Naive thymus-derived CD4-positive, alpha-beta T cell (primary cell): ENCODE measurements around the gene ARHGEF26. TPM values are rescaled to one million over a fixed set of nuclear protein-coding genes. Genes with fewer than 3 reads are reported as not detected.

Source experiments
- ATAC-seq: fragments of 150-1000 bp; cut with Tn5 transposase; 2 replicates; pipeline ENCODE4 v1.10.0; 2021; ENCODE audit warnings: mild to moderate bottlenecking, moderate library complexity
- CTCF ChIA-PET: fragments of 350-600 bp; sonication (Branson Sonifier 250); formaldehyde crosslinking; loops from one replicate; lab custom pipeline; 2021; ENCODE audit warnings: antibody characterized with exemption; lab: Charles Lee
- POLR2A ChIA-PET: fragments of 350-600 bp; sonication (Branson Sonifier 250); formaldehyde crosslinking; loops from one replicate; lab custom pipeline; 2021; ENCODE audit warnings: antibody characterized with exemption, inconsistent platforms; lab: Charles Lee
- DNase-seq, 9 donors: peaks; one replicate each; pipeline versions ENCODE4 v3.0.0 to v3.0.0-alpha.2; 2020 to 2022; ENCODE audit warnings: mixed read lengths in 1 of 9
- H3K27ac ChIP-seq: one replicate; pipeline ENCODE4 v1.7.0; 2013; ENCODE audit warnings: mild to moderate bottlenecking, low read depth, low read length, moderate library complexity
- H3K27me3 ChIP-seq, 2 donors: one replicate each; pipeline ENCODE4 v1.7.0; 2013; ENCODE audit warnings: low read length in 2 of 2, mild to moderate bottlenecking in 2 of 2, moderate library complexity in 2 of 2; ENCODE audit not compliant: control insufficient read depth in 2 of 2, insufficient read depth in 2 of 2
- H3K36me3 ChIP-seq, 3 experiments: 1 replicate in 2 of 3; 2 replicates in 1 of 3; pipeline ENCODE4 v1.7.0; 2013; ENCODE audit warnings: low read length in 3 of 3, mild to moderate bottlenecking in 3 of 3, moderate library complexity in 1 of 3; ENCODE audit not compliant: insufficient read depth in 3 of 3, control insufficient read depth in 2 of 3
- H3K4me1 ChIP-seq, 2 donors: one replicate each; pipeline ENCODE4 v1.7.0; 2013; ENCODE audit warnings: low read length in 2 of 2, mild to moderate bottlenecking in 2 of 2, moderate library complexity in 1 of 2; ENCODE audit not compliant: control insufficient read depth in 2 of 2, insufficient read depth in 2 of 2
- H3K4me3 ChIP-seq: 2 replicates; pipeline ENCODE4 v1.7.0; 2013; ENCODE audit warnings: mild to moderate bottlenecking, low read length
- H3K9me3 ChIP-seq, 3 experiments: 1 replicate in 2 of 3; 2 replicates in 1 of 3; pipeline ENCODE4 v1.7.0; 2013; ENCODE audit warnings: low read length in 3 of 3; ENCODE audit not compliant: control insufficient read depth in 2 of 3
- H3K27ac Mint-ChIP-seq, 9 donors: one replicate each; pipeline ENCODE4 v1.8.0; 2020 to 2022; ENCODE audit warnings: mixed read lengths in 9 of 9, mild to moderate bottlenecking in 8 of 9, moderate library complexity in 5 of 9, inconsistent platforms in 2 of 9
- H3K27me3 Mint-ChIP-seq, 5 donors: one replicate each; pipeline ENCODE4 v1.8.0; 2021 to 2022; ENCODE audit warnings: mixed read lengths in 5 of 5, mild to moderate bottlenecking in 1 of 5
- H3K36me3 Mint-ChIP-seq, 5 donors: one replicate each; pipeline ENCODE4 v1.8.0; 2020 to 2022; ENCODE audit warnings: mixed read lengths in 5 of 5, mild to moderate bottlenecking in 3 of 5, inconsistent platforms in 1 of 5
- H3K4me1 Mint-ChIP-seq, 7 donors: one replicate each; pipeline ENCODE4 v1.8.0; 2020 to 2022; ENCODE audit warnings: mixed read lengths in 7 of 7, mild to moderate bottlenecking in 3 of 7, inconsistent platforms in 1 of 7
- H3K4me3 Mint-ChIP-seq, 10 donors: one replicate each; pipeline ENCODE4 v1.8.0; 2020 to 2022; ENCODE audit warnings: mild to moderate bottlenecking in 10 of 10, mixed read lengths in 10 of 10, moderate library complexity in 6 of 10, inconsistent platforms in 2 of 10
- H3K9me3 Mint-ChIP-seq, 11 donors: one replicate each; pipeline ENCODE4 v1.8.0; 2020 to 2022; ENCODE audit warnings: mixed read lengths in 11 of 11, mild to moderate bottlenecking in 4 of 11, inconsistent platforms in 1 of 11, moderate library complexity in 1 of 11
- intact Hi-C, 2 donors: fragments of 100-400 bp; cut with micrococcal nuclease; formaldehyde crosslinking; loops; one replicate each; pipeline ENCODE4 v1.15.1; 2023
- polyA plus RNA-seq, 2 donors: library from polyadenylated mRNA; unstranded; fragments of 300-500 nt; fragmentation: Illumina TruSeq; gene quantifications; one replicate each; pipeline ENCODE4 v1.2.3, GENCODE V29; 2021
- total RNA-seq, 6 experiments: library from RNA in 5 of 6; stranded (reverse) in 5 of 6; gene quantifications; 1 replicate in 5 of 6; 2 replicates in 1 of 6; pipeline ENCODE4 v1.2.3 and lab custom pipeline; 2021 to 2026

The ARHGEF26 gene
- total and polyA plus RNA-seq, 7 experiments from 2014 or later, result 0.08 to 0.35 (median 0.12) TPM; not detected in 3

DNA sequence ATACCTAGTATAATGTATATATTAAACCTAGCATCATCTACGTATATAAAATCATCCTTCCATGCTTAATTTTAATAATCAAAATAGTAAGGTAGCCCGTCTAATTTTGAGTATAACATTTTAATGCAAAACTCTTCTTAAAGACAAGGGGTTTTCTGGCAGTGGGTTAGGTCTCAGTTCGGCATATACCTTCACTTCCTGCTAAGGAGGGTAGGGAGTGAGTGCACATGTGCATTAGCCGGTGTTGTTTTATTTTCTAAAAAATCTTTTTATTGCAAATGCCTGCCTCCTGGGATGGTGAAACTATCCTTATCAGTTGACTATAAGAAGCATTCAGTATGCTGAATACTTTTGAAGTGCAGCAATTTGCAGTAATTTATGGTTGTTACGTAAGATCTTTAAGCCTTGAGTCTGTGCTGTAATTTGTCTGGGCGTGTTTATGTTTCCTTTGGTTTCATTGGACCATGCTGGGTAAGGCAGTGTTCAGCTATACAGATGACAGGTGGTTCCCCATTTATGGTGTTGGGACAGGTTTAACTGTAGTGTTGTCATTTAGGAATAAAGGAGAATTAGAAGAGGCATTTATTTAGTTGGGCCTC lies 11.7 kb downstream of the ARHGEF26 start:
- peaks cover 12 to 25% (median 13%) of the 10 kb centered on the region in 5 donors for H3K27me3 Mint-ChIP-seq
- DNase-seq (no peak), ATAC-seq (peak; percentile 29)
- no peak overlapping the region for H3K27ac Mint-ChIP-seq
- no peak overlapping the region for H3K27ac ChIP-seq
- H3K4me1 Mint-ChIP-seq, result no peaks in the 10 kb centered on the region
- H3K36me3 ChIP-seq, result no peaks in the 10 kb centered on the region
- no peaks in the 10 kb centered on the region for H3K9me3 Mint-ChIP-seq
- no peaks in the 10 kb centered on the region for H3K27me3 ChIP-seq
- no peaks in the 10 kb centered on the region for H3K9me3 ChIP-seq
- ChIA-PET POLR2A (no interaction called here), CTCF (no interaction called here)
- intact Hi-C loops, result no loop called here
- H3K4me3 Mint-ChIP-seq, result peak overlapping the region in 4 of 10 donors; percentile 1 to 48 (median 6)
- no peak overlapping the region for H3K4me3 ChIP-seq
- H3K4me1 ChIP-seq, result no peaks in the 10 kb centered on the region
- H3K36me3 Mint-ChIP-seq, result no peaks in the 10 kb centered on the region

DNA sequence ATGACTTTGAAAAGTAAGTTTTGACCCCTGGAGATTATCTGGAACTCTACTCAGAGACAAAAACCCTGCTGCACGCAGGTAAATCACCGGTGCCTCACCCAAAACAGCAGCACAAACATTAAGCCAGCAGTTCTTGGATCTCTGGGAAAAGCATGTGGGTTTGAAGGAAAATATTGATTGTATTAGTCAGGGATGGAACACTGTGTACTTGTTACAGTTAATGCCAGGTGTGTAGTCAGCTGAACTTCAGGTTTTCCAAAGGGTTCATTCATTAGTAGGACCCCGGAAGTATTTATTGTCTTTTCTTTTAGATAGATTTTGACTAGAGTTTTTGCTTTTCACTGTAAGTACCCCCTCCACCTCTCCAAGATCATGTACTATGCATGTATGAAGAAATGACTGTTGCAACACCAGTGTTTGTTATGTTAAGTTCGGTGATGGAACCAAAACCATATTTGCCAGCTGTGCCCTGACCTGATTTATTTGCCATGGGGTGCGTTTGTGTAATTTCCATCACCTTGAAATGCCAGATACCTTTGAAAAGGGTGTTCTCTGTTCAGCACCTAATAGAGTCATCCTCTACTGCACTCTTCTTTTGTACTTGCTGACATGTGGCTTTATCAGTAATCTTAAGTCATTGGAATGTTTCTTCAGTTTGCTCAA lies 14.5 kb downstream of the ARHGEF26 start:
- no peak overlapping the region for H3K4me3 ChIP-seq
- no peak overlapping the region for H3K4me3 Mint-ChIP-seq
- H3K9me3 Mint-ChIP-seq, result no peaks in the 10 kb centered on the region
- no peak for DNase-seq
- H3K27ac Mint-ChIP-seq, result no peak overlapping the region
- H3K4me1 ChIP-seq, result no peaks in the 10 kb centered on the region
- intact Hi-C loops, result no loop called here
- ChIA-PET CTCF (no interaction called here), POLR2A (no interaction called here)
- H3K27me3 Mint-ChIP-seq, result peaks cover 16 to 23% (median 19%) of the 10 kb centered on the region in 5 donors
- H3K9me3 ChIP-seq, result no peaks in the 10 kb centered on the region
- H3K27me3 ChIP-seq, result no peaks in the 10 kb centered on the region
- H3K36me3 ChIP-seq, result no peaks in the 10 kb centered on the region
- H3K36me3 Mint-ChIP-seq, result no peaks in the 10 kb centered on the region
- ATAC-seq, result no peak
- H3K4me1 Mint-ChIP-seq, result no peaks in the 10 kb centered on the region
- H3K27ac ChIP-seq, result no peak overlapping the region

DNA sequence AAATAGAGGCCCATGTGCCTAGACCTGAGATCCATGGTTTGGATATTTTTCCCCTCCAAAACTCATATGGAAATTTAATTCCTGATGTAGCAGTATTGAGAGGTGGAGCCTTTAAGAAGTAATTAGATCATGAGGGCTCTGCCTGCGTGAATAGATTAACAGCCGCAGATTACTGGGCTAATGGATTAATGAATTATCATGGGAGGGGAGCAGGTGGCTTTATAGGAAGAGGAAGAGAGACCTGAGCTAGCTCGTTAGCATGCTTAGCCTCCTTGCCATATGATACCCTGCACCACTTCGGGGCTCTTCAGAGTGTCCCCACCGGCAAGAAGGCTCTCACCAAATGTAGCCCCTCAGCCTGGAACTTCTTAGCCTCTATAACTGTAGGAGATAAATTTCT lies 15.8 kb downstream of the ARHGEF26 start:
- CTCF ChIA-PET, result no interaction called here
- Mint-ChIP-seq H3K4me1 (no peaks in the 10 kb centered on the region), H3K4me3 (no peak overlapping the region), H3K9me3 (no peaks in the 10 kb centered on the region), H3K36me3 (no peaks in the 10 kb centered on the region), H3K27ac (no peak overlapping the region), H3K27me3 (peaks cover 14 to 28% (median 19%) of the 10 kb centered on the region in 5 donors)
- POLR2A ChIA-PET, result no interaction called here
- ATAC-seq (no peak), DNase-seq (no peak)
- H3K4me1 ChIP-seq, result no peaks in the 10 kb centered on the region
- intact Hi-C loops, result no loop called here
- H3K27me3 ChIP-seq, result no peaks in the 10 kb centered on the region
- H3K36me3 ChIP-seq, result no peaks in the 10 kb centered on the region
- H3K4me3 ChIP-seq, result no peak overlapping the region
- no peak overlapping the region for H3K27ac ChIP-seq
- H3K9me3 ChIP-seq, result no peaks in the 10 kb centered on the region

DNA sequence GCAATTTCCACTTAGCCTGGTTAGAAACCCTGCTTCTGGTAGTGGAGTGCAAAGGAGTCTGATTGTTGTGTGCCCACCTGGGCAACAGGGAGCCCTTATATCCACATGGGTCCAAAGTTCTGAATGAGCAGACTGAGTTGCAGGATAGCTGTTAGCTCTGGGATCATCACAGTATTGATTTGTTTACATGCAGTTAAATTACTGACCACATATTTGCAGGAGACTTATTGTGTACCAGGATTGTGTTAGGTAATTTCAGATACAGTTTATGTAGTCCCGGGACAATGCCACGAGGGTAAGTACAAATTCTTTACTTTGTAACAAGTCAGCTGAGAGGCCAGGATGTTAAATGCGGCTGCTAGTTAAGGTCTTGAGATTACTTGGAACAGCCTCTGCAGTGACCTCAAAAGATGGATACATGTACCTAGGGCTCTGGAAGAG lies 18.8 kb downstream of the ARHGEF26 start:
- Histone ChIP-seq H3K4me3 (no peak overlapping the region), H3K4me1 (no peaks in the 10 kb centered on the region), H3K27me3 (no peaks in the 10 kb centered on the region), H3K27ac (no peak overlapping the region), H3K9me3 (no peaks in the 10 kb centered on the region), H3K36me3 (no peaks in the 10 kb centered on the region)
- ChIA-PET POLR2A (no interaction called here), CTCF (no interaction called here)
- intact Hi-C loops, result no loop called here
- Mint-ChIP-seq H3K27ac (no peak overlapping the region), H3K4me1 (no peaks in the 10 kb centered on the region), H3K27me3 (peaks cover 14 to 34% (median 27%) of the 10 kb centered on the region in 5 donors), H3K36me3 (no peaks in the 10 kb centered on the region), H3K9me3 (no peaks in the 10 kb centered on the region), H3K4me3 (no peak overlapping the region)
- ATAC-seq (no peak), DNase-seq (no peak)

DNA sequence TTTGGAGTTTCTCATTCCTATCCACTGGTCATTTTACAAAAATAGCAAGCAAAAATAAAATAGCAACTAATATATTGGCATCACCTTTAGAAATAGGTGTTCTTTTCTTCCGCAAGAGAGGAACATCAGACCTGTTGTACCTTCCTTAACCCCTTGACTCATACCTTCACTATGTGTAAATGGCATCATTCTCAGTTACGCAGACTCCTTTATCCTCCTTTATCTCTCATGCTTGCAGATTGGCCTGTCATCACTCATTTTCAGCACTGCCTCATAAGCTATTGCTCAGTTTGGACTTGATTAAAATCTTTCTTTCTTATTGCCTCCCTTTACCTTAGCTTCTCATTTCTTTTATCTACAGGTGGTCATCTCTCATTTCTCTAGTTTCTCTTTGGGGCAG lies 21.4 kb downstream of the ARHGEF26 start:
- DNase-seq, result no peak
- Mint-ChIP-seq H3K9me3 (peaks cover 0 to under 1% (median 0%) of the 10 kb centered on the region in 11 donors), H3K36me3 (no peaks in the 10 kb centered on the region), H3K27ac (no peak overlapping the region), H3K4me3 (no peak overlapping the region), H3K27me3 (peaks cover 17 to 29% (median 24%) of the 10 kb centered on the region in 5 donors), H3K4me1 (no peaks in the 10 kb centered on the region)
- CTCF ChIA-PET, result no interaction called here
- Histone ChIP-seq H3K27ac (no peak overlapping the region), H3K36me3 (no peaks in the 10 kb centered on the region), H3K9me3 (no peaks in the 10 kb centered on the region), H3K4me1 (no peaks in the 10 kb centered on the region), H3K4me3 (no peak overlapping the region), H3K27me3 (no peaks in the 10 kb centered on the region)
- intact Hi-C loops, result no loop called here
- no peak for ATAC-seq
- POLR2A ChIA-PET, result no interaction called here

DNA sequence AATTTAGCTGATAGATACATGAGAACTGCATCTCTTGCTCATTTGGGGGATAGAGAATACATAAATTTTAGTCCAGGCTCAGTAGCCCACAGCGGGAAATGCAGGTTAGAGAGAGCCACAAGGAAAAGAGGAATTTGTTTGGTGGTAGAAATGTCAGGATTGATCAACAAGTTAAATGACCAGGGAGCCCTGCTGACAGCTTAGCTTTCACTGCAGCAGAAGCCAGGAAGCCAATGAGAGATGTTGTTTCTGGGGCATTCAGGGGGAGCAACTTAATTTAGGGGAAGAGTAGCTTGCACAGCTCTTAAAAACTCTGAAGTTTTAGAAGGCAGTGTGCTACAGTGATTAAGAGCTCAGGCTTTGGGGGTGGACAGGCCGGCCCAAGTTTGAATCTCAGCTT lies 22.7 kb downstream of the ARHGEF26 start:
- Mint-ChIP-seq H3K27me3 (peaks cover 10 to 23% (median 17%) of the 10 kb centered on the region in 5 donors), H3K36me3 (no peaks in the 10 kb centered on the region), H3K4me1 (no peaks in the 10 kb centered on the region), H3K9me3 (peaks cover 0 to 1% (median 0%) of the 10 kb centered on the region in 11 donors), H3K4me3 (no peak overlapping the region), H3K27ac (no peak overlapping the region)
- no peak overlapping the region for H3K4me3 ChIP-seq
- H3K27ac ChIP-seq, result no peak overlapping the region
- ChIA-PET POLR2A (no interaction called here), CTCF (no interaction called here)
- DNase-seq (no peak), ATAC-seq (no peak)
- H3K9me3 ChIP-seq, result no peaks in the 10 kb centered on the region
- no peaks in the 10 kb centered on the region for H3K36me3 ChIP-seq
- no peaks in the 10 kb centered on the region for H3K4me1 ChIP-seq
- H3K27me3 ChIP-seq, result no peaks in the 10 kb centered on the region
- intact Hi-C loops, result no loop called here
